GM21526 (cell line): ENCODE data around the gene EYS.
"Not testable (repeated sequence)": the region's sequence is repeated elsewhere in the genome, so short reads cannot be mapped to it uniquely, and the experiment has no call there.

Source experiments
- ATAC-seq: cut with Tn5 transposase; IDR thresholded peaks from one replicate; pipeline ENCODE4 v1.9.1; 2021; ENCODE audit warnings: moderate library complexity; ENCODE audit not compliant: unreplicated experiment, low FRiP score

The EYS gene

GRCh38 chr6:63888416-63888815, 1818.6 kb downstream of the EYS start:
- no peak for ATAC-seq

DNA sequence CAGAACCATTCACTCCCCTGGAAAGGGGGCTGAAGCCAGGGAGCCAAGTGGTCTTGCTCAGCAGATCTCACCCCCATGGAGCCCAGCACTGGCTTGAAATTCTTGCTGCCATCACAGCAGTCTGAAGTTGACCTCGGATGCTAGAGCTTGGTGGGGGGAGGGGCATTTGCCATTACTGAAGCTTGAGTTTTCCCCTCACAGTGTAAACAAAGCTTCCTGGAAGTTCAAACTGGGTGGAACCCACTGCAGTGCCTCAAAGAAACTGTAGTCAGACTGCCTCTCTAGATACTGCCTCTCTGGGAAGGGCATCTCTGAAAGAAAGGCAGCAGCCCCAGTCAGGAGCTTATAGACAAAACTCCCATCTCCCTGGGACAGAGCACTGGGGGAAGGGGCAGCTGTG, 1819.2 kb downstream of the EYS start:
- not testable (repeated sequence) for ATAC-seq

DNA sequence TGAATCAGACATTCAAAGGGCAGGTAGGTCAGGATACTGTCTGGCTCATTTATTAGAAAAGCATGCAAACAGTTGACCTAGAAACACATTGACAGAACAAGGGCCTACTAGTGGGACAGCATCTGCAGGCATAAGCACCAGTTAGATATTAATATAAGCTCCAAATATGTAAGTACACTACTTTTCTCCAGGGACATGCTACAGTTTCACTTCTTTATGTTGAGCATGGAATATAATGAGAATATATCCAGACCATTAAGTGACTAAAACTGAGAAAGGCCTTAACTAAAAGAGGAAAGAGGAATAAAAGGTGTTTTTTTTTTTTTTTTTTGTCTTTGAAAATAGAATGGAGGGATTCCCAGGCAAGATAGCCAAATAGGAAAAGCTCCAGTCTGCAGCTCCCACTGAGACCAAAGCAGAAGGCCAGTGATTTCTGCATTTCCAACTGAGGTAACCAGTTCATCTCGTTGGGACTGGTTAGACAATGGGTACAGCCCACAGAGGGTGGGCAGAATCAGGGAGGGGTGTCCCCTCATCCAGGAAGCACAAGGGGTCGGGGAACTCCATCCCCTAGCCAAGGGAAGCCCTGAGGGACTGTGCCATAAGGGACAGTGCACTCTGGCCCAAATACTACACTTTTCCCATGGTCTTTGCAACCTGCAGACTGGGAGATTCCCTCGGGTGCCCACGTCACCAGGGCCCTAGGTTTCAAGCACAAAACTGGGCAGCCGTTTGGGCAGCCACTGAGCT, 1819.8 kb downstream of the EYS start:
- ATAC-seq = no peak

DNA sequence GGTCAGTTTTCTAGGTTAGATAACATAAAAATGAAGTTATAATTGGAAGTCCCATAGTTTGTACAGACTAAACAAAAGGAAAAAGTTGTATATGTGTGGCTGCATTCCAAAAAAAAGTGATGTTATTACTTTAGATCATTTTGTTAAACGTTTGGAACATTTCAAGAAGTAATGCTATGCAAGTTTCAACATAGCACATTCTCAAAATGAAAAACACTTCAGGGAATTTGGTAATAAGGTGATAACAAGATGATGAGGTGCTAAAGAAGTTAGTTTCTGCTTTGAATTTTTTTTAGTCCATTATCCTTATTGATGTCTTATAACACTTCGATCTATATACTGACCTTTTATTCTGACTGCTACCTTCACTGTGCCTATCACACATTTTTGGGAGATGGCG, 1820.7 kb downstream of the EYS start:
- no peak for ATAC-seq

DNA sequence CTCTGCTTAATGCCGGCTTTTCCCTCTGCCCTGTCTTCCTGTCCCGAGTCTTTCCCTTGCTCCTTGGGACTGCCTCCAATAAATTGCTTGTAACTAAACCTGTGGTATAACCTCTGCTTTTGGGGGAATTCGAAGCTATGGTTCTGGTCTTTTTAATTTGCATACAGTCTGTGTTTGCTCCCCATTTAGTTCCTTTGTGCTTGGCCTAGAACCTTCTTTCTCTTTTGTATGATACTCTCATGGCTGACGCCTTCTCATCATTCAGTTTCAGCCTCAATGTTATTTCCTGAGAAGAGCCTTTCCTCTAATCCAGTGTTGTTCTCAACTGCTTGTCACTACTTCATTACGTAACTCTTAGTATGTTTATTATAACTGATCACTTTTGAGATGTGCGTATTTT, 1823.4 kb downstream of the EYS start:
- ATAC-seq = no peak

- no peak for ATAC-seq
These were observed 1824.8 kb downstream of the EYS start for GRCh38 chr6:63882208-63882607.

DNA sequence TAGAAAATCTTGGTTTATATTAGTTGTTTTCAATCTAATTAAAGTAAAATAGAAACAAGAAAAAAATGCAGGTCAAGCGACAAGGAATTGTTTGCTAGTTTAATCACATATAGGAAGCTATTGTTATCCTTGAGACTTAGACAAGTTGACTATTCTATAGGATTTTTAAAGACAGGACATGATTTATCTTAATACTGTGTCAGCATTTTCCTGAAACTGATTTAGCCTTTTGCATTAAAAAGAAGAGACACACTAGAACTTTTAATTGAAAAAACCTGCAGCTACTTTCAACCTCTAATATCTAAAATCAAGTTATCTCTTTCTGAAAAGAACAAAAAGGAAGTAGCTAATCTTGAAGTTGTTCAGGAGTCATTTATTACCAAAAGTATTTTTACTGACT, 1825.2 kb downstream of the EYS start:
- no peak for ATAC-seq

DNA sequence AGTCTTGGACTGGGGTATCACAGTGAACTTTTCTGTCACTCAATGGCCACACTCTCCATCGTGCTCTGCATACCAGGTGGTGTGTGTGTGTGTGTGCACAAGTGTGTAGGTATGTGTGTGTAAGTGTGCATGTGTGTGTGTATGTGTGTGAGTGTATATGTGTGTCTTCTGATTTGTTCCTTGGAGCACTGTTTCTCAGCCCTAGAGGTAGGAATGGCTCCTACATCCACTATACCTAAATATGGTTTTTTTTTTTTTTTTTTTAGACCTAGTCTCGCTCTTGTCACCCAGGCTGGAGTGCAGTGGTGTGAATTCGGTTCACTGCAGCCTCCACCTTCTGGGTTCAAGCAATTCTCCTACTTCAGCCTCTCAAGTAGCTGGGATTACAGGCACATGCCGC, 1834.8 kb downstream of the EYS start:
- no peak for ATAC-seq

GRCh38 chr6:63868351-63868750, 1838.7 kb downstream of the EYS start:
- ATAC-seq = no peak

DNA sequence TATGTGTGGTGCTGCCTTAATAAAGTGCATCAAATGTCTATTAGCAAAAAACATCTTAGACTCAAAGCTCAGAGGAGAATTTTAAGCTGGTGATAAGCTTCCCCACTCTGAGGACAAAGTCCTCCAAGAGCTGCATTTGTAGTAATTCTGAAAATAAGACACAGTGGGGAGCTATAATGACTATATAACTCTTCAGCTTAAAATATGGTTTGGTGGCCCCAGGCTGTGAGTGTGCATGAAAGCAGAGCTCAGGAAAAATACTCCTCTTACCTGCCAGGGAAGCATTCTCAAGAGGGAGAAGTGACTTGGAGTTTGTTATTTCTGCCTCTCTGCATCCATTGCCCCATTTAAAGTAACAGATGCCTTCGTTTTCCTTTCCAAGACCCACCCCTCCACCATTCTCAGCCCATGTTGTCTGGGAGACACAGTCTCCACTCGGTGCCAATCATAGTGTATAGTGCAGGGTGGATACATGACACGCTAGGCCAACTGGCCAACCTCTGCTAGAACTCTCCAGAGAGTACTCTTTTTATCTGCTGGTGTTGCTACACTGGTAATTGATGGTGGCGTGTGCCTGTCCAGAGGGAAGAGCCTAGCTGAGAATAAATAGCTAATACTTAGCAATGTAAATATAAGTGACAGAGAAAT, 1842.2 kb downstream of the EYS start:
- ATAC-seq = no peak

- no peak for ATAC-seq
These were observed 1843.0 kb downstream of the EYS start for GRCh38 chr6:63864061-63864460.

GRCh38 chr6:63862486-63863198, 1844.4 kb downstream of the EYS start:
- no peak for ATAC-seq

GRCh38 chr6:63859528-63859927, 1847.5 kb downstream of the EYS start:
- ATAC-seq = no peak

GRCh38 chr6:63858691-63859090, 1848.3 kb downstream of the EYS start:
- ATAC-seq = no peak

DNA sequence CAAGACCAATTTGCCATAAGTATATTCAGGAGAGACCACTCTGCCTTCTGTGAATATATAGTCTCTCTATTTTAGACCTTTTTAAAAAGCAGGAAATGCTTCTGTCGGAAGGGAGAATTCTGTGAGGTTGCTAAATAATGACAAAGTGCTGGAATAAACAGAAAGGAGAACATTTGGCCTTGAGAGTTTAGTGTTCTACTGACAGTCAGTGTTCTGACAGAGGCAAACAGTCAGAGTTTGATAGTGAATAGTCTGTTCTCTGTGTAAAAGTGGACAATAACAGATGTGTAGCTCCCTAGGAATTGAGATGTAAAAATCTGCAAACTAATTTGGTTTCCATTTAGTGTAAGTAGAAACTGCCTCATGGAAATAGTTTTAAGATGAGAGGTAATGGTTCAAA, 1850.8 kb downstream of the EYS start:
- no peak for ATAC-seq

DNA sequence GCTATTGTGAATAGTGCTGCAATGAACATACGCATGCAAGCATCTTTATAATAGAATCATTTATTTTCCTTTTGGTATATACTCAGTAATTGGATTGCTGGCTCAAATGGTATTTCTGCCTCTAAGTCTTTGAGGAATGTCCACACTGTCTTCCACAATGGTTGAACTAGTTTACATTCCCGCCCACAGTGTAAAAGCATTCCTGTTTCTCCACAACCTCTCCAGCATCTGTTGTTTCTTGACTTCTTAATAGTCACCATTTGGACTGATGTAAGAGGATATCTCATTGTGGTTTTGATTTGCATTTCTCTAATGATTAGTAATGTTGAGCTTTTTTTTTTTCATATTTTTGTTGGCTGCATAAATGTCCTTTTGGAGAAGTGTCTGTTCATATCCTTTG, 1862.7 kb downstream of the EYS start:
- ATAC-seq = no peak

DNA sequence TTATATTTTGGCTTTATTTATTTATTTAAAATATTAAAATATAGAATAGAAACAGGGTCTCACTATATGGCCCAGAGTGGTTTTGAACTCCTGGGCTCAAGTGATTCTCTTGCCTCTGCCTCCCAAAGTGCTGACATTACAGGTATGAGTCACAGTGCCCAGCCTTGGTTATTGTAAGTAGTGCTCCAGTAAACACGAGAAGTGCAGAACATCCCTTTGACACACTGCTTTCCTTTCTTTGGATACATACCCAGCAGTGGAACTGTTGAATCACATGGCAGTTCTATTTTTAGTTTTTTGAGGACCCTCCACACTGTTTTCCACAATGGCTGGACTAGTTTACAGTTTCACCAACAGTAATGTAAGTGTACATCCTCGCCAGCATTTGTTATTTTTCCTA, 1867.5 kb downstream of the EYS start:
- no peak for ATAC-seq

GRCh38 chr6:63828678-63829077, 1878.3 kb downstream of the EYS start:
- not testable (repeated sequence) for ATAC-seq

DNA sequence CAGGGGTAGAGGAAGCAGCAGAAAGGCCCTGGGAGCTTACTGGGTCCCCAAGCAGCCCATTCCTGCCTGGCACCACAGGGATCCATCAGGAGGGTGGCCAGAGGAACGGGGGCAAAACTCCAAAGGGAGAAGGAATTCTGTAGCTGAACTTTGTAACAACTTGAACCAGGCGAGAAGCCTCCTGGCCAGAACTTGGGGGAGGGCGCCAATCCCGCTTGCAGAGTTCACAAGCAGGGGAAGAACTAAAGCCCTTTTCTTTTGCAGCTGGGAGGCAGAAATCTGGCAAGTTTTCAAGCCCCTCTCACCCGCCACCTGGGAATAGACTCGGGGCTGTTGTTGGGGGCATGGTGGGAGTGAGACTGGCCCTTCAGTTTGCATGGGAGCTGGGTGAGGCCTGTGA, 1882.3 kb downstream of the EYS start:
- no peak for ATAC-seq

GRCh38 chr6:63821442-63821841, 1885.6 kb downstream of the EYS start:
- no peak for ATAC-seq

DNA sequence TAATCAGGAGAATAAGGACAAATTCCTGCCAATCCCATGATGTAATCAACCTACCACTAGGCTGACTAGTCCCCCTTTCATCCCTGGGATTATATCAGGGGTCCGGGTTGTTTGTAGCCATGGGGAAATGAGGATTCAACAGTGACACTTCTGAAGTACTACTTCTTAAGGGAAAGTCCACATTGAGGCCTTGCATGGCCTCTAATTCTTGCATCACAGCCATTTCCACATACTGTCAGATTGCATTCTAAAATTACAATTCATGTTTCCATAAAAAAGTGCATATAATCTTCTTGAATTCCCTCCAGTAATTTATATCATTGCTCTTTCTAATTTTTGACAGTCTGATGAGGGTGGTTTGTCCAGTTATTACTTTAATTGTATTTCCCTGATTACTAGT, 1887.2 kb downstream of the EYS start:
- ATAC-seq = no peak
